GM13977 (cell line): ENCODE results near the gene S100A7.
A peak's percentile ranks its signal among the peaks of the same experiment; 100 is the strongest.

Source experiments
- DNase-seq: peaks from one replicate; pipeline ENCODE4 v3.0.0; 2012; ENCODE audit warnings: low spot score
- in situ Hi-C: fragments of 300-500 bp; cut with MboI; formaldehyde crosslinking; loops from one replicate; pipeline ENCODE4 v1.12.0; 2022; ENCODE audit warnings: low sequenced_read_pairs, low pct_unique_long_range_greater_than_20kb, mixed read lengths, inconsistent platforms; ENCODE audit not compliant: unreplicated experiment
- TF ChIP-seq, protein P1 (sequence below): IDR thresholded peaks from 2 replicates; pipeline ENCODE4 v1.5.1; 2012; ENCODE audit warnings: mild to moderate bottlenecking, control low read depth; ENCODE audit not compliant: insufficient read depth; ENCODE audit errors: extremely low read depth, missing control alignments

S100A7 gene

DNA sequence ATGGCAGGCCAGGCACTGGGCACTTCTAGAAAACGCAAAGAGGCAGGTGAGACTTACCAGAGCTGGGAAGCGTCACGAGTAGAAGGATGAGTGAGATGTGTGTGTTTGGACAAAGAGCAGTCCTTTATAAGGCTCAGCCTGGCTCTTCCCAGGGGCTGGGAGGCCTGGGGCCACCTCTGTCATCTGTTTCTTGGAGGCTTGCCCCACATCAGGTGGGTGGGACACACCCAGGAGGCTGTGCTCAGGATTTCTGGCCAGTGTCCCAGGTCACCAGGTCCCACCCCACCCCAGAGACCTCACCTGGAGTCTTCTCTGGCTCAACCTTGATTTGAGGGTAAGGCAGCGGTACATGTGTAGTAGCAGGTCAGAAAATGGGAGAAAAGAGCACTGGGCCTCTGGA lies at the start of gene S100A7:
Gene S100A7 (minus strand): TSS at position 101 of the 400 bp plus-strand sequence. CDS start 1,638 bp downstream, outside the sequence.
- TF ChIP-seq, protein P1, sequence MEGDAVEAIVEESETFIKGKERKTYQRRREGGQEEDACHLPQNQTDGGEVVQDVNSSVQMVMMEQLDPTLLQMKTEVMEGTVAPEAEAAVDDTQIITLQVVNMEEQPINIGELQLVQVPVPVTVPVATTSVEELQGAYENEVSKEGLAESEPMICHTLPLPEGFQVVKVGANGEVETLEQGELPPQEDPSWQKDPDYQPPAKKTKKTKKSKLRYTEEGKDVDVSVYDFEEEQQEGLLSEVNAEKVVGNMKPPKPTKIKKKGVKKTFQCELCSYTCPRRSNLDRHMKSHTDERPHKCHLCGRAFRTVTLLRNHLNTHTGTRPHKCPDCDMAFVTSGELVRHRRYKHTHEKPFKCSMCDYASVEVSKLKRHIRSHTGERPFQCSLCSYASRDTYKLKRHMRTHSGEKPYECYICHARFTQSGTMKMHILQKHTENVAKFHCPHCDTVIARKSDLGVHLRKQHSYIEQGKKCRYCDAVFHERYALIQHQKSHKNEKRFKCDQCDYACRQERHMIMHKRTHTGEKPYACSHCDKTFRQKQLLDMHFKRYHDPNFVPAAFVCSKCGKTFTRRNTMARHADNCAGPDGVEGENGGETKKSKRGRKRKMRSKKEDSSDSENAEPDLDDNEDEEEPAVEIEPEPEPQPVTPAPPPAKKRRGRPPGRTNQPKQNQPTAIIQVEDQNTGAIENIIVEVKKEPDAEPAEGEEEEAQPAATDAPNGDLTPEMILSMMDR, result no peak
- DNase-seq, result no peak
- in situ Hi-C loops, result no loop called here

- DNase-seq, result peak; percentile 68
- TF ChIP-seq, protein P1, result peak; percentile 69
- in situ Hi-C loops, result loop anchor here (10.0 to 25.0 kb wide), 2 partner anchors 55 to 477 kb away; partner anchors contain the start of genes JTB, RAB13, RPS27 and S100A2
These were observed 49.4 kb upstream of the S100A7 start for GRCh38 chr1:153509729-153510354.

GRCh38 chr1:153509036-153509435 lies 48.6 kb upstream of the S100A7 start:
- TF ChIP-seq, protein P1, result no peak
- no peak for DNase-seq
- in situ Hi-C loops, result loop anchor here (25.0 kb wide), 1 partner anchor 478 kb away; the partner anchor contains the start of genes JTB, RAB13 and RPS27

DNA sequence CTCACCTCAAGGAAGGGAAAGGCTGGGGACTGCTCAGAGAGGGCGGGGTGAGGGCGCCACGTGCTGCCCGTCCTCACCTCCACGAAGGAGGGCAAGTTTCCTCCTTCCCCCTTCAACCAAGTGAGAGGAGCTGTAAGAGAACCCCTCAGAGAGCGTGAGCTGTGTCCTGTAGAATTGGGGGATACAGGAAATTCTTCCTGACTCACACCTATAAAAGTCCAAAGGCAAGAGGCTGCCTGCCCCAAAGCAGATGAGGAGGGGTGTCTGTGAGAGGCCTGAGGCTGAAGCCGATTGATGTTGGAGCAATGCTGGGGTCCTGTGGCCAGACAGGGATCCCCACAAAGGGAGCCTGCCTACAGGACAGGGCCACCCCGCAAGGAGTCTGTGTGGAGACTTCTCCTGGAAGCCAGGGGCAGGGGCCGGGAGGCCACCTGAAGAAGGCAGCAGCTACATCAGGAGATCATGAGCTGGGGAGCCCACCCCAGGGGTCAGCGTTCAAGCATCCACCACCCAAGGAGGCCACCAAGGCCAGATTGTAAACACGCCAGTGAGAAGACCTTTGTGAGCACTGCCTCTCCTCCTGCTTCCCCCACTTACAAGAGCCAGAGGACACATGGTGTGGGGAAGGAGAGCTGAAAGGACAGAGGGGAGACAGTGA lies 47.6 kb upstream of the S100A7 start:
- TF ChIP-seq, protein P1, result no peak
- in situ Hi-C loops, result loop anchor here (25.0 kb wide), 1 partner anchor 479 kb away; the partner anchor contains the start of genes JTB, RAB13 and RPS27
- no peak for DNase-seq

DNA sequence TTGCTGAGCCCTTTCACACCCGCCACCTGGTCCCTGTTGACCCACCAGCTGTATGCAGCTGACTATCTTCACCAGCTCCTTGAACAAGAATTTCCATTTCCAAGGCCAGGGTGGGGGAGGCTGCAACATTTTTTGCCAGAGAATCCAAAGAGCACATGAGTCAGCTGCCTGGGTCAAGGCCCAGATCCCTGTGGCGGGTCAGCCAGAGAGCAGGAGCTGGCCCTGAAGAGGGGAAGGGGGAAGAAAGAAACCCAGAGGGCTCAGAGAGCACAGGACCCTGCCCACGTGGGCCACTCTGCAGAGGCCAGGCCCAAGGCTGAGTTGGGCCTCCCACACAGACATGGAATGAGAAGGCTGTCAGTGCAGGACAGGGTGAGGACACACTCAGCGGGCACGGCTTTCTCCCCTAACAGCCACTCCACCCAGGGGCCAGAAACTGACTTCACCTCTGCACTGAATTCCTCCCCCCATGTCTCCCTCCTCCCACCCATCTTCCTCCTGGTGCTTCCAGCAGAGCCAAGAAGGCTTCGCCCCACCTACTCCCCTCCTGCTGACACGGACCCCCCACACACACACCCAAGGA lies 46.5 kb upstream of the S100A7 start:
- DNase-seq, result no peak
- TF ChIP-seq, protein P1, result no peak
- in situ Hi-C loops, result loop anchor here (25.0 kb wide), 1 partner anchor 480 kb away; the partner anchor contains the start of genes JTB, RAB13 and RPS27

DNA sequence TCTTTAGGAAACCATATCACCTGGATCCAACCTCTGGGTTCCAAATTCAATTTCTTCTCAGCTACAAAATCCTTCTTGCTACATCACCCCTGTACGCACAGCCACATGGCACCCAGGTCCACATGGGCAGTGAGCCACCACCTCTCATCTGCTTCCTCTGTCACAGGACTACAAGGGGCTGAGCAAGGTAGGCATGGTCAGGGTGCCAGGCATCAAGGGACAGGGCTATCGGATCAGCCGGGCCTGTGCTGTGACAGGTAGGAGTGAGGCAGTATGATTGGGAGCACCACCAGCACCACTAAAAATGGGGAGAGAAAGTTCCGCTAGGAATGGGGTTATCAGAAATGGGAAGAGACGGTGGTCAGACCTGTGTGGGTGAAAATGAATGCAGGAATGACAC lies 45.9 kb upstream of the S100A7 start:
- TF ChIP-seq, protein P1, result no peak
- in situ Hi-C loops, result loop anchor here (25.0 kb wide), 1 partner anchor 481 kb away; the partner anchor contains the start of genes JTB, RAB13 and RPS27
- no peak for DNase-seq
